HG03469 (cell line): Measurements from ENCODE around the gene MCF2L.
"Not testable (repeated sequence)": the region's sequence is repeated elsewhere in the genome, so short reads cannot be mapped to it uniquely, and the experiment has no call there.

Source experiments
- ATAC-seq: cut with Tn5 transposase; IDR thresholded peaks from one replicate; pipeline ENCODE4 v1.9.1; 2021; ENCODE audit warnings: mild to moderate bottlenecking, moderate library complexity, moderate number of reproducible peaks; ENCODE audit not compliant: unreplicated experiment

MCF2L gene

GRCh38 chr13:113092776-113093579, 124.0 kb downstream of the MCF2L start:
- ATAC-seq: no peak

GRCh38 chr13:113093580-113094409, 124.8 kb downstream of the MCF2L start:
- no peak for ATAC-seq

- ATAC-seq: no peak
Observed at GRCh38 chr13:113094410-113094800, 125.4 kb downstream of the MCF2L start.

- no peak for ATAC-seq
Observed at GRCh38 chr13:113095146-113096051, 126.4 kb downstream of the MCF2L start.

- no peak for ATAC-seq
Observed at GRCh38 chr13:113096052-113096744, 127.2 kb downstream of the MCF2L start.

- ATAC-seq: no peak
Observed at GRCh38 chr13:113096745-113097305, 127.8 kb downstream of the MCF2L start.

GRCh38 chr13:113097651-113098050, 128.6 kb downstream of the MCF2L start:
- ATAC-seq: no peak

- no peak for ATAC-seq
Observed at GRCh38 chr13:113098162-113098732, 129.2 kb downstream of the MCF2L start.

GRCh38 chr13:113099142-113099541, 130.1 kb downstream of the MCF2L start:
- no peak for ATAC-seq

GRCh38 chr13:113102302-113102701, 133.3 kb downstream of the MCF2L start:
- ATAC-seq: not testable (repeated sequence)

- ATAC-seq: no peak
Observed at GRCh38 chr13:113102727-113103126, 133.7 kb downstream of the MCF2L start.

GRCh38 chr13:113103646-113104045, 134.6 kb downstream of the MCF2L start:
- no peak for ATAC-seq

GRCh38 chr13:113105032-113105920, 136.3 kb downstream of the MCF2L start, which contains the start of gene F7:
TSS of gene F7 (plus strand) at chr13:113105791. CDS start at chr13:113105842, 51 bp downstream.
- ATAC-seq: no peak

- ATAC-seq: no peak
Observed at GRCh38 chr13:113105921-113106452, 137.0 kb downstream of the MCF2L start.

- ATAC-seq: no peak
Observed at GRCh38 chr13:113106711-113107351, 137.8 kb downstream of the MCF2L start.

GRCh38 chr13:113108521-113108920, 139.5 kb downstream of the MCF2L start:
- not testable (repeated sequence) for ATAC-seq

GRCh38 chr13:113109151-113110047, 140.4 kb downstream of the MCF2L start:
- no peak for ATAC-seq
